ENCODE data around the gene ZMIZ1.

ZMIZ1 gene

GRCh38 chr10:79186486-79187120, 117.8 kb downstream of the ZMIZ1 start:
- no peak for DNase-seq (ENCODE audit: low read depth)

- no peak for DNase-seq (ENCODE audit: low read depth)
Measured at GRCh38 chr10:79187121-79187940, 118.6 kb downstream of the ZMIZ1 start.

- DNase-seq (ENCODE audit: low read depth), result no peak
Measured at GRCh38 chr10:79188154-79188965, 119.6 kb downstream of the ZMIZ1 start.

GRCh38 chr10:79189181-79189580, 120.4 kb downstream of the ZMIZ1 start:
- DNase-seq (ENCODE audit: low read depth), result no peak

- DNase-seq (ENCODE audit: low read depth), result no peak
Measured at GRCh38 chr10:79189853-79190435, 121.2 kb downstream of the ZMIZ1 start.

GRCh38 chr10:79190740-79191261, 122.0 kb downstream of the ZMIZ1 start:
- DNase-seq (ENCODE audit: low read depth), result no peak

GRCh38 chr10:79191951-79192676, 123.3 kb downstream of the ZMIZ1 start:
- no peak for DNase-seq (ENCODE audit: low read depth)

GRCh38 chr10:79192677-79193003, 123.9 kb downstream of the ZMIZ1 start:
- no peak for DNase-seq (ENCODE audit: low read depth)

- no peak for DNase-seq (ENCODE audit: low read depth)
Measured at GRCh38 chr10:79193694-79194382, 125.1 kb downstream of the ZMIZ1 start.

GRCh38 chr10:79195091-79195923, 126.5 kb downstream of the ZMIZ1 start:
- DNase-seq (ENCODE audit: low read depth), result peak; percentile 75

GRCh38 chr10:79196470-79197461, 128.0 kb downstream of the ZMIZ1 start:
- no peak for DNase-seq (ENCODE audit: low read depth)

GRCh38 chr10:79197558-79197957, 128.8 kb downstream of the ZMIZ1 start:
- no peak for DNase-seq (ENCODE audit: low read depth)

- DNase-seq (ENCODE audit: low read depth), result no peak
Measured at GRCh38 chr10:79200346-79200745, 131.6 kb downstream of the ZMIZ1 start.

GRCh38 chr10:79201706-79202105, 132.9 kb downstream of the ZMIZ1 start:
- no peak for DNase-seq (ENCODE audit: low read depth)

- no peak for DNase-seq (ENCODE audit: low read depth)
Measured at GRCh38 chr10:79202188-79203013, 133.6 kb downstream of the ZMIZ1 start.

- no peak for DNase-seq (ENCODE audit: low read depth)
Measured at GRCh38 chr10:79203014-79203644, 134.4 kb downstream of the ZMIZ1 start.

- no peak for DNase-seq (ENCODE audit: low read depth)
Measured at GRCh38 chr10:79203833-79204232, 135.1 kb downstream of the ZMIZ1 start.
